Right kidney (tissue), 1 donor: ENCODE data around the gene CYTH1.
"Not testable (repeated sequence)": the region's sequence is repeated elsewhere in the genome, so short reads cannot be mapped to it uniquely, and the experiment has no call there.

Experiments
- DNase-seq: peaks from one replicate; pipeline ENCODE4 v3.0.0-alpha.2; 2016

CYTH1 gene

GRCh38 chr17:78789149-78789662, 7.1 kb upstream of the CYTH1 start:
- no peak for DNase-seq

GRCh38 chr17:78788451-78788850, 6.4 kb upstream of the CYTH1 start:
- no peak for DNase-seq

GRCh38 chr17:78787444-78787843, 5.4 kb upstream of the CYTH1 start:
- DNase-seq = no peak

GRCh38 chr17:78785663-78786057, 3.6 kb upstream of the CYTH1 start:
- no peak for DNase-seq

GRCh38 chr17:78785011-78785662, 3.1 kb upstream of the CYTH1 start:
- no peak for DNase-seq

- DNase-seq = no peak
Observed at GRCh38 chr17:78784352-78784751, 2.3 kb upstream of the CYTH1 start.

GRCh38 chr17:78783711-78784324, 1.7 kb upstream of the CYTH1 start:
- no peak for DNase-seq

GRCh38 chr17:78781104-78781892, 775 bp downstream of the CYTH1 start:
- peak; percentile 74 for DNase-seq

GRCh38 chr17:78780335-78780734, 1.7 kb downstream of the CYTH1 start:
- no peak for DNase-seq

- DNase-seq = no peak
Observed at GRCh38 chr17:78779850-78780249, 2.2 kb downstream of the CYTH1 start.

GRCh38 chr17:78779286-78779651, 2.8 kb downstream of the CYTH1 start:
- DNase-seq = not testable (repeated sequence)

GRCh38 chr17:78777881-78778280, 4.2 kb downstream of the CYTH1 start:
- no peak for DNase-seq

- DNase-seq = no peak
Observed at GRCh38 chr17:78774956-78775571, 7.0 kb downstream of the CYTH1 start.

- DNase-seq = no peak
Observed at GRCh38 chr17:78774453-78774852, 7.6 kb downstream of the CYTH1 start.

- DNase-seq = no peak
Observed at GRCh38 chr17:78771758-78772382, 10.2 kb downstream of the CYTH1 start.

- no peak for DNase-seq
Observed at GRCh38 chr17:78769196-78769773, 12.8 kb downstream of the CYTH1 start.

GRCh38 chr17:78767806-78768205, 14.3 kb downstream of the CYTH1 start:
- DNase-seq = no peak

GRCh38 chr17:78766743-78767294, 15.3 kb downstream of the CYTH1 start:
- DNase-seq = no peak

GRCh38 chr17:78766225-78766624, 15.8 kb downstream of the CYTH1 start:
- DNase-seq = no peak

- no peak for DNase-seq
Observed at GRCh38 chr17:78765821-78766220, 16.3 kb downstream of the CYTH1 start.

- DNase-seq = no peak
Observed at GRCh38 chr17:78764871-78765270, 17.2 kb downstream of the CYTH1 start.

GRCh38 chr17:78763561-78763960, 18.5 kb downstream of the CYTH1 start:
- DNase-seq = no peak
